ENCODE measurements around the gene CENPN.

The CENPN gene

DNA sequence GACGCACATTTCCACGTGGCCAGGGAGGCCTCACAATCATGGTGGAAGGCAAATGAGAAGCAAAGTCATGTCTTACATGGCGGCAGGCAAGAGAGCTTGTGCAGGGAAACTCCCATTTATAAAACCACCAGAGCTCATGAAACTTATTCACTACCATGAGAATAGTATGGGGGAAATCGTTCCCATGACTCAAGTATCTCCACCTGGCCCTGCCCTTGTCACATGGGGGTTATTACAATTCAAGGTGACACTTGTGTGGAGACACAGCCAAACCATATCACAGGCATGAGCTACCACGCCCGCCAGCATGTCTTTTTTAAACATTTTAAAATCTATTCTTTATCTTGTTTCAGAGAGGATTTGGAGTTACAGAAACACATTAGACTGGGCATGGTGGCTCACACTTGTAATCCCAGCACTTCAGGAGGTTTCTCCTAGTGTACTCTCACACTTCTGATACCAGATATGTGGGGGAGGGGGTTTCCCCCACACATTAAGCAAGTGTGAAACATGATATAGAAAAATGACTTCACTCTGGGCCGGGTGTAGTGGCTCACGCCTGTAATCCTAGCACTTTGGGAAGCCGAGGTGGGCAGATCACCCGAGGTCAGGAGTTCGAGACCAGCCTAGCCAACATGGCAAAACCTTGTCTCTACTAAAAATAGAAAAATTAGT, 23.1 kb downstream of the CENPN start:
- no peak for DNase-seq (ENCODE audit: low spot score)

DNA sequence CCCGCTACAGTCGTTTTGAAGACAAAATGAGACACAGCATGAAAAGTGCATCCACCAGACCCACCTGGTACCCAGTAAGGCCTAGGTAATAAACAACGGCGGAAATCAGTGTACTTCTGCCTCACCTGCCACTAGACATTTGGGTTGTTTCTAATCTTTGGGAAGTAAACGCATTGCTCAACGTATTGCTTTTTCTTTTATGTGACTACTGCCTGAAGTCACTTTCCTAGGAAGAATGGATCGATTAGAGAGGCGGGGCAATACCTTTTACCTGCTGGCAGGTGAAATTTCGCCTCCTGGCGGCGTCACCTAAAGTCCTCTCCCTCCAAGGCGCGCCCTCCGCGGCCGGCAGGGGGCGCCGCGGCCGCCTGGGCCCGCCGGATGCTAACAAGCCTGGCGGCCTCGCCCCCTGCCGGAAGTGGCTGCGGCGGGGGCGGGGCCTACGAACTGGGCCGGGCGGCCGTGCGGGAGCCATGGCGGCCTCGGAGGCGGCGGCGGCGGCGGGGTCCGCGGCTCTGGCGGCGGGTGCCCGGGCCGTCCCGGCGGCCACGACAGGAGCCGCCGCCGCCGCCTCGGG, 28.5 kb downstream of the CENPN start, which contains the start of gene ATMIN:
TSS of gene ATMIN (plus strand) at position 445 of the 577 bp plus-strand sequence. CDS start at position 474, 29 bp downstream.
- peak; percentile 90 for DNase-seq (ENCODE audit: low spot score)

GRCh38 chr16:81035975-81036750, 29.1 kb downstream of the CENPN start:
- peak; percentile 65 for DNase-seq (ENCODE audit: low spot score)

GRCh38 chr16:81036751-81037350, 29.8 kb downstream of the CENPN start:
- no peak for DNase-seq (ENCODE audit: low spot score)

DNA sequence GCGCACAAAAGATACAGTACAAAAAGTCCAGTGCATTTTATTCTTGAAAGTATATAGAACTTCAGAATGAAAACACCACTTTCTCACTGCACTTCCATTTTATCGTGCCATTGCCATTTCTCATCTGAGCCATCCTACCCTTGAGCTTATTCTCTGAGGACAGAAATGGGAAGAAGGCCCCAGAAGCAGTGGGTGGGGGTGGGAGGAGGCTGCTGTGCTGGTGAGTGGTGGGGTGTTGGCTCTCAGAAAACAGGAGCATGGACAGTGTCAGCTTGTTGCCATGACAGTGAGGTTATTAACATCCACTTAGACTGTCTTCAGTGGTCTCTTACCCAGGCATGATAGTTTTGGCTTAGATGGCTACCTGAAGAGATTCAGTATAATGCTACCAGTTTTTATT, 33.1 kb downstream of the CENPN start:
- DNase-seq (ENCODE audit: low spot score) = no peak

- no peak for DNase-seq (ENCODE audit: low spot score)
Measured at GRCh38 chr16:81040842-81041241, 33.8 kb downstream of the CENPN start.

GRCh38 chr16:81041696-81042095, 34.7 kb downstream of the CENPN start:
- no peak for DNase-seq (ENCODE audit: low spot score)

- DNase-seq (ENCODE audit: low spot score) = no peak
Measured at GRCh38 chr16:81042821-81043220, 35.8 kb downstream of the CENPN start.

- DNase-seq (ENCODE audit: low spot score) = no peak
Measured at GRCh38 chr16:81053761-81054160, 46.7 kb downstream of the CENPN start.

- no peak for DNase-seq (ENCODE audit: low spot score)
Measured at GRCh38 chr16:81060576-81061306, 53.7 kb downstream of the CENPN start.

DNA sequence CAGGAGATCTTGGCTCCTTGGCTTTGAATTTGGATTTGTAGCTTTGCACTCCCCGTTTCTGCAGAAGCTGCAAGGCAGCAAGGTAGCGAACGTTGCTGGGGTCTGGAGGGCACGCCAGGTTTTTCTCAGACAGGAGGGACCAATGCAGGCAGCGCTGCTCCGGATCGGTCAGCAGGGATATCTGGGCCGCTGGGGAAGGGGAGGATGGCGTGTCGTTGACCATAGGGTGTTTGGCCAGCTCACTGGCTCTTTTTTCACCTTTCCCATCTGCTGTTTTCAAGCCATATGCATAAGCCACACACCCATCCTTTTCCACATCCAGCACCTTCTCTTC, 54.3 kb downstream of the CENPN start:
- no peak for DNase-seq (ENCODE audit: low spot score)

- no peak for DNase-seq (ENCODE audit: low spot score)
Measured at GRCh38 chr16:81061871-81062608, 55.0 kb downstream of the CENPN start.

DNA sequence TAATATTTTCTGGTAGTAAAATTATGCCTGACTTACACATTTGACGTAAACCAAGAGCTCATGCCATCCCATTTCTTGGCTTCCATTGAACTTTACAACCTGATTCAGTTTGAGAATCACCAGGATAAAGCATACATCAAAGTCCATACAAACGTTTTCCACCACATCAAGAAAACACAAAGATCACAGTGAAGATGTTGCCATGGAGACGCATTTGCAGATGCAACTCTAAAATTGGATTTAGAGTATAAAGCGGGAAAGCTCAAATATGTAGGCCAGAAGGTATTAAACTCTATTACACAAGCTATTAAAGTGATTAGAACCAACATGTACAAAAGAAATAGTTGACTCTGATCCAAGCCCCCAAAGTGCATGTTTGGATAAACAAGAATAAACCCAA, 59.7 kb downstream of the CENPN start:
- DNase-seq (ENCODE audit: low spot score) = no peak

DNA sequence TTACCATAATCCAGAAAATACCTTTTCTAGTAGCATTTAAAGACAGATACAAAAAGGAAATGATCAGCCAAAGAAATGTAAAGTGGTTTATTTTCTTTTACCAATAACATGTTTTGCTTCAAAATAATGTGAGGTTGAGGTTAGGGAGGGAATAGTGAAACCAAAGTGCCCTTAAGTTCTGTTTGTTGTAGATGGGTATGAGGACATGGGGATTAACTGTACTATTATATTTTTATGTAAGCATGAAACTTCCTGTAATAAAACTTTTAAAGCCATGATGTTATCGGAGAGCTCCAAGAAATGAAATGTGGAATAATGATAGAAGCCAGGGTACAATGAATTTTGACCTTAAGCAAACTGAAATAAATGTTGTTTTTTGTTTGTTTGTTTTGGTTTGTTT, 60.2 kb downstream of the CENPN start:
- DNase-seq (ENCODE audit: low spot score) = no peak

DNA sequence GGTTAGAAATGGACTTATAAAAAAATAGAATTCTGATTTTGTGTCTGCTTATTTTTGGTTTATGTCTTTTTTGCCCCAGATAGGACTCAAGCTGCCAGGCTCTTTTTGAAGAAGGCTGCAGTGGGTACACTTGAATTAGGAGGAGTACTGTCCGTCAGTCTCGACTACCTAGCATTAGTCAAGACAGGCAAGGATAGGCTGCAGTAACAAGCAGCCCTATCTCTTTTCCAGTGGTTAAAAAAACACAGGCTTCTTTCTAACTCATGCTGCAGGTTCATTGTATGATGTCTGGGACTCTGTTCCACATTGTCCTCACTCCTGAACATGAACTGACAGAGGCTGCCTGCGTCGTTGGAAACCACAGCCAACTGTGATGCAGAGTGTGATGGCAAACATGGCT, 62.0 kb downstream of the CENPN start:
- DNase-seq (ENCODE audit: low spot score) = no peak

- no peak for DNase-seq (ENCODE audit: low spot score)
Measured at GRCh38 chr16:81070979-81071378, 64.0 kb downstream of the CENPN start.

DNA sequence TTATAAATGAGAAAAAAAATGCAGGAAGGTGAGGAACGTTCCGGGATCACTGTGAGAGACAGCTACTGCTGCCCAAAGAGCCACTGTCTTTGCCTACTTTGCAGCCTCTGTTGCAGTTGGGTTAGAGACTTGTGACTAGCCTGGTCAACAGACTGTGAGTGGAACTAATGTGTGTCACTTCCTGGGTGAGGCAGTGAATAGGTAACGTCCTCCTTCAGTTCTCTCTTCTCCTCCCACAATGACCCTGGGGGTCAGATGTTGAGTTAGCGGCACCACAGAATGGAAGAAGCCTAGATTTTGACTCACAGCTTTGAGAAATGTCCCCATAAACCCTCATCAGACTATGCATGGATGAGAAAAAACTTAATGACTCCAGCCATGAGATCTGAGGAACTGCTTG, 64.8 kb downstream of the CENPN start:
- no peak for DNase-seq (ENCODE audit: low spot score)

DNA sequence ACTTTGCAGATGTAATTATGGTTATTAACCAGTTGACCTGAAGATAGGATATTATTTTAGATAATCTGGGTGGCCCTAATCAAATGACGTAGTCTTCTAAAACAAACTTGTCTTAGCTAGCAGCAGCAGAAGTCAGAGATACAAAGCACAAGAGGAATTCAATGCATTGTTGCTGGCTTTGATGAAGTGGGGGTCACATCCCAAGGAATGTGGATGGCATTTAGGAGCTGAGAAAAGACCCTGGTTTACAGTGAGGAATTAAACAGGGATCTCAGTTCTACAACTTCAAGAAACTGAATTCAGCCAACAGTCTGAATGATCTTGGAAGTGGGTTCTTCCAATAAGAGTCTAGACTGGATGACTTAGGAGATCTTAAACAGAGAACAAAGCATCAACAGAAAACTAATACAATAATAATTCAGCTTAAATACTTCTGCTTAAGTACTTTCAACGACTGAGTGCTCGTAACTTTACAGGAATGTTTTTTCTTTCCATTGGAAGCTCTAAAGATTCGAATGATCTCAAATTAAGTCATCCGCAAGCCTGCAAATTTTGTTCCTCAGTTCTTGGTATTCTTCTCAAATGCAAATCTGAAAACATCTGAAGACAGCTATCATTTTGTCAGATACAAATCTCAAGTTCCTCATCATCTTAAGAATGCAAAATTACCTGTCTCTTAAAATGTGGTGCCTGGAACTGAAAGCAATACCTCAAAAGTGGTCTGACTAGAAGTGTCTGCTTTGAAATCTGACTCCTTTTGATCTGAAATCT, 66.7 kb downstream of the CENPN start:
- no peak for DNase-seq (ENCODE audit: low spot score)

DNA sequence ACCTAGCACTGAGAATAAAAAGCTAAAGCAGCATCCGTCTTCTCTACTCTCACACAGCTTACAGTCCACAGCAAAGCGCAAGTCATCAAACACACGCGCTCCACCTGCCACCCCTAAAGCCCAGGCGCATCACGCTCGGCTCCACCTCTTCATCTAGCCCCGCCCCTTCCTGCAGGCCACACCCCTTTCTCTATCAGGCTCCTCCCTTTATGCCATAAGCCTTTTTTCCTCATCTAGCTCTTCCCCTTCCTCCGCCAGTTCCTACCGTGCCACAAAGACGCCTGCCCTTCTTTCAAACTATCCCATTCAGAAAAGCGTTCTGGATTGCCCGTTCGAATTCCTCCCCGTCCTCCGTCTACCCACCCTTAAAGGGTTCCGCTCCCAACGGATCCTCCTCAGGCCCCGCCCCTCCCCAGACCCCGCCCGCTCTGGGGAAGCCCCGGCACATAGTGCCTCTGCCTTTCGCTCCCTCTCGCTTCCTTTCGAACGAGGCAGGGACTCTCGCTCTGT, 69.6 kb downstream of the CENPN start:
- peak; percentile 88 for DNase-seq (ENCODE audit: low spot score)

Data from ecto neural progenitor cell (in vitro differentiated cells).